Daoy (cell line): Measurements from ENCODE around the gene HOXB3. TPM values are rescaled to one million over a fixed set of nuclear protein-coding genes. Genes with fewer than 3 reads are reported as not detected.
A peak's percentile ranks its signal among the peaks of the same experiment; 100 is the strongest.

Experiments used
- DNase-seq: peaks from one replicate; pipeline ENCODE4 v3.0.0-alpha.2; 2015; ENCODE audit warnings: low read depth
- total RNA-seq: library from RNA; depleted of rRNA; stranded (reverse); fragments of >200 nt; shearing (Covaris generic); gene quantifications from 2 replicates; pipeline ENCODE4 v1.2.3, GENCODE V29; 2014

HOXB3 gene
- total RNA-seq, 1 experiment from 2014 or later, result 1.3 TPM

GRCh38 chr17:48612456-48612853 lies 22.4 kb upstream of the HOXB3 start:
- DNase-seq, result no peak

- peak; percentile 52 for DNase-seq
These were observed 21.8 kb upstream of the HOXB3 start for GRCh38 chr17:48611681-48612455.

- DNase-seq, result peak; percentile 46
These were observed 21.2 kb upstream of the HOXB3 start for GRCh38 chr17:48611213-48611612.

- DNase-seq, result peak; percentile 75
These were observed 20.5 kb upstream of the HOXB3 start, which contains the start of gene HOXB7 for GRCh38 chr17:48610282-48611211. Gene HOXB7, minus strand, starts transcription at chr17:48611017. Its CDS starts 99 bp downstream, at chr17:48610918.

- no peak for DNase-seq
These were observed 19.8 kb upstream of the HOXB3 start for GRCh38 chr17:48609759-48610281.

GRCh38 chr17:48609033-48609432 lies 19.0 kb upstream of the HOXB3 start:
- DNase-seq, result no peak

GRCh38 chr17:48608494-48608834 lies 18.4 kb upstream of the HOXB3 start:
- DNase-seq, result no peak

GRCh38 chr17:48606892-48607614 lies 17.0 kb upstream of the HOXB3 start:
- DNase-seq, result no peak

GRCh38 chr17:48605991-48606891 lies 16.2 kb upstream of the HOXB3 start:
- DNase-seq, result no peak

- DNase-seq, result no peak
These were observed 15.4 kb upstream of the HOXB3 start for GRCh38 chr17:48605409-48605919.

GRCh38 chr17:48604770-48605329 lies 14.8 kb upstream of the HOXB3 start, which contains the start of gene HOXB6:
Gene HOXB6, minus strand, starts transcription at chr17:48604986. Its CDS starts 6,836 bp downstream, at chr17:48598150.
- peak; percentile 70 for DNase-seq

GRCh38 chr17:48603959-48604769 lies 14.1 kb upstream of the HOXB3 start:
- DNase-seq, result peak; percentile 67

- DNase-seq, result no peak
These were observed 11.7 kb upstream of the HOXB3 start for GRCh38 chr17:48601539-48602425.

GRCh38 chr17:48601207-48601538 lies 11.1 kb upstream of the HOXB3 start:
- DNase-seq, result no peak

- no peak for DNase-seq
These were observed 10.4 kb upstream of the HOXB3 start for GRCh38 chr17:48600244-48601098.

GRCh38 chr17:48599354-48599753 lies 9.3 kb upstream of the HOXB3 start:
- no peak for DNase-seq

GRCh38 chr17:48598736-48599135 lies 8.7 kb upstream of the HOXB3 start:
- no peak for DNase-seq
